NCI-H1436 (cell line): ENCODE results near the gene CMBL.
"Not testable (repeated sequence)": the region's sequence is repeated elsewhere in the genome, so short reads cannot be mapped to it uniquely, and the experiment has no call there.

ENCODE experiments used
- DNase-seq: peaks from one replicate; lab custom pipeline; 2025; lab: John Stamatoyannopoulos, UW

CMBL gene

DNA sequence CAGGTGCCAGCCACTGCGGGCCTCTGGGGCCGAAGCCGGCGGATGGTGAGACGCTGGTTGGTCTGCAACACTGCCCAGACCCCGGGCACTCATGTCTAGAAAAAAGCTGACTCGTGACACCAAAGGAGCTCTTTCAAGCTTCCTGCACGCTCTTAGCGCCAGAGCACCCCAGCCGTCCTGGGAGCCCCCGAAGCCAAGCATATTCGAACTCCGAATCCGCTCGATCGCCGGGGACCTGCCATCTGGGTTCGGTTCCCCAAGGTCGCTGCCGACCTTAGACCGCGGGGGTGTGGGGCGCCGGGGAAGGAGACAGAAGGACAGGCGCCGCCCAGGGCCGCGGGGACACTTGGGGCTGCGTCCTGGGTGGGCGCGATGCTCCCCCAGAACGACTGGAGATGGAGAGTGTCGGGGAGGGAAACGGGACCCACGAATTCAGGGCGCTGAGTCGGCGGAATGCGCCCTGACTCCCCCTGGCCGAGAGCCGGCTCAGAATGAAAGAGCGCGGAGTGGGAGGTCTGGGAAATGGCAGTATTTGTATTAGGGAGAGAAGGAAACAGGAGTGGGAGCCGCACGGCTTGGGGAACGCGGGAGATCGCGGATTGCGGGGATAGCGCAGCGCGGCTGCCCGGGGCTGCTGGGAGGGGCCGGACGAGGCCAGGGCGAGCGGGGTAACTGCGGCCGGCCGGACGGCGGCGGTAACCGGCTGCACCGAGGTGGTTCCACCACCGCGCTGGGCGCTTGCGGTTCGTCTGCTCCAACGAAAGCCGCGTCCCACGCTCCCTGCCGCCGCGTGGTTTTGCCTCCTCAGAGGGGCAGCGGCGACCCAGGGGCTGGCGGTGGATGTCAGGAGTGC is 25.7 kb upstream of the CMBL start:
- no peak for DNase-seq

DNA sequence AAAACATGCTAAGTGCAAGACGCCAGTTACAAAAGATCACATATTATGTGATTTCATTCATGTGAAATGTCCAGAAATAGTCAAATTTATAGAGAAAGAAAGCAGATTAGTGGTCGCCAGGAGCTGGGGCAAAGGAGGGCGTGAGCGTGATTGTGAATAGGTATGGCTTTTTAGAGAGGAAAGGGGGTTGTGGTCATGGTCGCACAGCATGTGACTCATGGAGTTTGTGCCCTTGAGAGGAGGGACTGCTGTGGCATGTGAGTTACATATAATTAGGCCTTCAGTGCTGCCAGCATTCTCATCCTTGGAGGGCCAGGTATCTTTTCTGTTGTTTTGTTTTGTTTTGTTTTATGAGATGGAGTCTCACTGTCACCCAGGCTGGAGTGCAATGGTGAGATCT is 24.6 kb upstream of the CMBL start:
- no peak for DNase-seq

DNA sequence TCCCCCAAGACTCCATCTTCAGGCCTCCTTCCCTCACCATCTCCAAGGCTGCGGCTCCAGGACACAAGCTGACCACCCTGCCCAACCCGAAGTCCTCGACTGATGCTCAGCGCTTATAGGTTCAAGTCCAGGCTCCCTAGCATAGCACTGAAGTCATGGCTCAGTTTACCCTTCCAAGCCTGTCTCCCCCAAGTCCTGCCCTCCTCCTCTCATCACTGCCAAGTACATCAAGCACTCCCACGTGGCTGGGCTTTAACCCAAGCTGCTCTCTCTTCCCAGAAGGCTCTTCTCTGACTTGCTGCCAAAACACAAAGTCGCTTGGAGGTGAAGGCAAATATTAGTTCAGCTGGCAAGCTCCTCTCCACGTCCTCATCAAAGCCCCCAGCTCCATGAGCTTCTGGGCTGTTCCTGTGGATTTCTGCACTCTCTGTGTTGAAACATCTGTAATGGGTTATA is 23.7 kb upstream of the CMBL start:
- peak; percentile 54 for DNase-seq

DNA sequence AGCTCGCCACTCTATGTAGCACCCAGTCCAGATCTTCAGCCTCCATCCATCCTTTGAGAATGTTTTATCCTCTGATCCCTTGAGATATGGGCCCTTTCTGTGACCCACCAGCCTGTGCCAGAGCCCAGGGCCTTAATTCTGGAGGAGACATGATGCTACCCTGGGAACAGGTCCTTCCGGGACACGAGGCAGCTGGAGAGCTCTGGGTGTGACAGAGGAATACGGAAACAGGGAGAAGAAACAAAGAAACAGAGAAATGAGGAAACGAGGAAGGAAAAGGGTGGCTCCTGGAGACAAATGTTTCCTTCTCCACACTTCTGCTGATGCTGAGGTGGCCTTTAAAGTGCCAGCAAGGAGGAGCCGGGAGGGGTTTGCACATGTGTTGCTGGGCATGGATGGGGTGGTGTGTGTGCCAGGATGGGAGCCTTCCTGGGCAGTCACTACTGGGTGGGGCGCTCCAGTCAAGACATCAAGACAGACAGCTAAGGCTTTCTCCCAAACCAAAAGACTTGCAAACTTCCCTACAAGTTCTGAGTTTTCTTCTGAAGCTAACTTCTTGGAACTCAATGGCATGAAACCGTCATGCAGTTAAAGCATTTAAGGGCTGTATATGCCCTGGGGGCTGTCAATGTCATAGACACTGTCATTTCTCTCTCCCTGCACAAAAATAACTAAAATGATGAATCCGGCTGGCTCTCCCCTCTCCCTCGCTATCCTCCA is 23.0 kb upstream of the CMBL start:
- no peak for DNase-seq

DNA sequence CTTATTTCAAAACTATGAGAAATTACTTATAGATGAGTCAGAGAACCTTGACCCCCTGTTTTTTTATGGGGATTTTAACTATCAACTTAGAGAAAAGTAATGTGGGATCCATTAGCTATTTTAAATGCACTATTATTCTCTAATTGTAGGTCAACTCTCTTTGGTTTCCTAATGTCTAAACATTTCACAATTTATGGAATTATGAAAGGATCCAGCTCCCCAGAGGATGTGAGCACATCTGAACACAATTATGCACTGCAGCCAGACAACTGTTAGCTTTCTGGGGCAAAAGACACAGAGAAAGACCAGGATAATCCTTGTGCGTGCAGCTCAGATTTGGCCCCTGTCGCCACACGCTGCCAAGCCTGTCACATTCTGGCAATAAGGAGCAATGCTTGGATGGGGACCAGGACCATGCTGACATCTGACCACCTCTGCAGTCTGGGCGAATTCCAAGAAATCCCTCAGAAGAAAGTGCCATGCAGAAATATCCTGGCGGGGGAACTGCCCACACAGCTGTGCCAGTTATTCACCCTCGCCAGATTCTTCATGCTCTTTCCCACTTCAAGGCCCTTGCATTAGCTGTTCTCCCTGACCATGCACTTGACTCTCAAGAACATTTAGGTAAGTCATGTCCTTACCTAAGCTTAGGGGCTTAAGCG is 22.2 kb upstream of the CMBL start:
- DNase-seq, result no peak

DNA sequence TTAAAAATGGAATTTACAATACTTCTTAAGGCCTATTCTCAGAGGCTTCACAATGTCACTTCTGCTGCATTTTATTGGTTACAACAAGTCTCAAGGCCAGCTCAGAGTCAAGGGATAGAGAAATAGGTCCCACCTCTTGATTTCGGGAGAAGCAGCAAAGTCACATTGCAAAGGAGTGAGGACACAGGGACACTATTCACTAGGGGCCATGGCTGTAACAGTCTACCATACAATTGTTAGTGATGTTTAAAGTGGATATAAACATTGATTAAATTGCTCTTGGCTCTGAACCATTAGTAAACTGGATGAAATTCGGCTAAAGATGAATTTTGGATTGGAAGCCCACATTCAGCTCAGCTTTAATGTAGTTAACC is 21.7 kb upstream of the CMBL start:
- DNase-seq, result no peak

DNA sequence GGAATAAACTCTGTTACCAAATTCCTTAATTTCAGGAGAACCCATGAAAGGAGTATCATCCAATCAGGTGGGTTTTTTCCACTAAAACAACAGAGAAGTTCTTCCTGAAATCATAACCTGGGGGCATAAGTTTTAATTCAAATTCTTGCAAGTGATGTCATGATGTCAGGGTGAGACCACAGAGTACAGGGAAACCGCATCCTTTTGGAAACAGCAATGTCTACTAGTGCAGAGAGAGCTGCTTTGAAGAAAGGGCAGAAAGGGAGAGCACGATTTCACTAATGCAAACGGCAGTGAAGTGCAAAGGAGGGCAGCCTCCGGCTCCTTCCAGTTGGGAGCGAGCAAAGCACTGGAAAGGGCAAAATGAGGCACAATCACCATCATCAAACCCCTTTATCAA is 20.6 kb upstream of the CMBL start:
- DNase-seq, result no peak

DNA sequence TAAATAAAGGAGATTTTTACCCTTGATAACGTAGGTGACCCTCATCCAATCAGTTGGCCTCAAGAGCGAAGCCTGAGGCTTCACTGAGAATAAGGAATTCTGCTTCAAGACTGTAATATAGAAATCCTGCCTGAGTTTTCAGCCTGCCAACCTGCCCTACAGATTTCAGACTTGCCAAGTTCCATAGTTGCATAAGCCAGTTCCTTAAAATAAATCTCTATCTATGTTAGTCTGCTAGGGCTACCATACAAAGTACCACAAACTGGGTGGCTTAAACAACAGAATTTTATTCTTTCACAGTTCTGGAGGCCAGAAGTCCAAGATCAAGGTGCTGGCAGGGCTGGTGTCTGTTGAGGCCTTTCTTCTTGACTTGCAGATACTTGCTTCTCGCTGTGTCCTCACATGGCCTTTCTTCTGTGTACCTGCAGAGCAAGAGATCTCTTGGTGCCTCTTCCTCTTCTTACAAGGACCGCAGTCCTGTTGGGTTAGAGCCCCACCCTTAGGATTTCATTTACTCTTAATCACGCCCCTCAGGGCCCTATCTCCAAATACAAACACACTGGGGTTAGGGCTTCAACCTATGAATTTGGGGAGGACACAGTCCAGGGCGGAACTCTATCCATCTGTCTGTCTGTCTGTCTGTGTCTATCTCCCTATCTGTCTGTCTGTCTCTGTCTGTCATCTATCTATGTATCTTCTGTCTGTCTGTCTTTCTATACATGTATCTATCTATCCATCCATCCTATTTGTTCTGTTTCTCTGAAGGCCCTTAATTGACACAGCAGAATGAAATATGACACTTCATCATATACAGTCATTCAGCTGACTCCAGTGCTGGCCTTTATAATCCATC is 17.0 kb upstream of the CMBL start:
- no peak for DNase-seq

DNA sequence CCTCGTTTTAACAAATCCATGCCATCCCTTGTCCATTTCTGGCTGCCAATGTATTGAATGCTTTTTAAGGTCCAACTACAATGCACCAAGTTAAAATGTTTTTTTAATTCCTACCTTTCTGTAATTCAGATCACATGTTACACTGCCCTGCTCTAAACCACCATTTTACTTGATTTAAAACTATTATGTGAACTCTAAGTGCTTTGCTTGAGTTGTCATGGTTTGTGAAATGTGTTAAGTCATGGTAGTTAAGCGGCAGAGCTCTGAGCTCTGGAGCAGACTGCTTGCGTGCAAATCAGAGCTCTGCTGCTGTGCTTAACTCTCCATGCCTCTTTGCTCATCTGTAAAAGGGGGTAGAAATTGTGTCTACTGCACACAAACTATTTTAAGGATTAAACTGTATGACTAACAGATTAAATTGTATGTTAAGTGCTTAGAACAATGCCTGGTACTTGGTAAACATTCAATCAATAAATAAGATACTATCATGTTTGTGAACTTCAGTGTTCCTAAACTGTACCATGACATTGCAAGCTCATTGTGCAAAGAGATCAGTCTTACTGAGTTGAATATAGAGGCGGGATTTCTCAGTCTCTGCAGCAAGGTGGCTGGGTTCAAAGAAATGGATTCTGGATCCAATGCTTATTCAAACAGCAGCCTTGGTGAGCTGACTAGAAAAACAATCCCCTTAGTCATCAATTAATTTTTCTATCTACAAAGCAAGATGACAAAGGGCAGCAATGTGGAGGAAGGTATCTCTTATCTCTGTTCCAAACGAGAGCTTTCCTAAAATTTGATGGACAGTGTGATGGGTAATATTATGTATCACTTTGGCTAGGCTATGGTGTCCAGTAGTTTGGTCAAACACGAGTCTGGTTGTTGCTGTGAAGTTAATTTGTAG is 16.1 kb upstream of the CMBL start:
- DNase-seq, result no peak

DNA sequence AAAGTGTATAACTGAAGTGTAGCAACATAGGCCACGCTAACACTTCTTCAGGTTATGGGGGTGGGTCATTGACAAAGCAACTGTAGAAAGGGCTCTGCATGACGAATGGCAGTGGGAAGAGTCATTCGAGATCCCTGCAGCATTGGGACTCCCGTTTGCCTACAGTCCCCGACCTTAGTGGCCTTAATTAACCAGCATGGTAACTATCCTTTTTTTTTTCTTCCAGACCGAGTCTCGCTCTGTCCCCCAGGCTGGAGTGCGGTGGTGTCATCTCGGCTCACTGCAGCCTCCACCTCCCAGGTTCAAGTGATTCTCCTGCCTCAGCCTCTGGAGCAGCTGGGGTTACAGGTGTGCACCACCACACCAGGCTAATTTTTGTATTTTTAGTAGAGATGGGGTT is 14.2 kb upstream of the CMBL start:
- no peak for DNase-seq

DNA sequence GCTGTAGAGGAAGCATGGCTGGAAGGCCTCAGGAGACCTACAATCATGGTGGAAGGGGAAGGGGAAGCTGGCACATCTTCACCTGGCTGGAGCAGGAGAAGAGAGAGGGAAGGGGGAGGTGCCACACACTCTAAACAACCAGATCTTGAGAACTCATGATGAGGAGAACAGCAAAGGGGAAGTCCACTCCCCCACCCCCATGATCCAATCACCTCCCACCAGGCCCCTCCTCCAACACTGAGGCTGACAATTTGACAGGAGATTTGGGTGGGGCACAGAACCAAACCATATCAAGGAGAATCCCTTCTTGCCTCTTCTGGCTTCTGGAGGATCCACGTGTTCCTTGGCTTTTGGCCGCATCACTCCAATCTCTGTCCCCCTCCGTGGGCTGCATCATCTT is 13.1 kb upstream of the CMBL start:
- DNase-seq, result no peak

DNA sequence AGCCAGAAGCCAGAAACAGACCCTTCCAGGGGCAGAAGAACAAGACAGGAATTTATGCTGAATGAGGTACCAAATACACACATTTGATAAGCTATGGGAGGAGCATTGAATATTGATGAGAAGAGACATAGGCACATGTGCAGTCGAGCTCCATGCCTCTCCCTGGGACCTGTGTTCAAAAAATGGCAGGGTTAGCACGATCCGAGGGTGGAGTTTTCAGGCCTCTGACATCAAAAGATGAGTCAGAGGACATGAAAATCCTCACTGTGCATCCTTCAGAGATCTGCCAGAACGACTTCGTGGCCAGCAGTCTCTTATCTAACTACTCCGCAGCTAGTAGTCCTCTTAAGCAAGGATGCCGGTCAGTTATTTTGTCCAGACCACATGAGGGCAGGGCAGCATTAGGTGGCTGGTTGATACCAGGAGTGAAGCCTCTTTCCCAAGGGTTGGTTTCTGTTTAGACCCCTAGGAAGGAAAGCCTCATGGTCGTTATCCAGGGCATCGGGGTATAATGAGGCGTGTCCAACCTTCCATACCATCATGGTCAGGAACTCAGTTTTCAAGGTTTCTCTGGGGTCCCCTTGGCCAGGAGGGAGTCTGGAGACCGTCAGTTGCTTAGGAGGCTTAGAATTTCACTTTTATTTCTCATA is 11.6 kb upstream of the CMBL start:
- DNase-seq, result no peak

DNA sequence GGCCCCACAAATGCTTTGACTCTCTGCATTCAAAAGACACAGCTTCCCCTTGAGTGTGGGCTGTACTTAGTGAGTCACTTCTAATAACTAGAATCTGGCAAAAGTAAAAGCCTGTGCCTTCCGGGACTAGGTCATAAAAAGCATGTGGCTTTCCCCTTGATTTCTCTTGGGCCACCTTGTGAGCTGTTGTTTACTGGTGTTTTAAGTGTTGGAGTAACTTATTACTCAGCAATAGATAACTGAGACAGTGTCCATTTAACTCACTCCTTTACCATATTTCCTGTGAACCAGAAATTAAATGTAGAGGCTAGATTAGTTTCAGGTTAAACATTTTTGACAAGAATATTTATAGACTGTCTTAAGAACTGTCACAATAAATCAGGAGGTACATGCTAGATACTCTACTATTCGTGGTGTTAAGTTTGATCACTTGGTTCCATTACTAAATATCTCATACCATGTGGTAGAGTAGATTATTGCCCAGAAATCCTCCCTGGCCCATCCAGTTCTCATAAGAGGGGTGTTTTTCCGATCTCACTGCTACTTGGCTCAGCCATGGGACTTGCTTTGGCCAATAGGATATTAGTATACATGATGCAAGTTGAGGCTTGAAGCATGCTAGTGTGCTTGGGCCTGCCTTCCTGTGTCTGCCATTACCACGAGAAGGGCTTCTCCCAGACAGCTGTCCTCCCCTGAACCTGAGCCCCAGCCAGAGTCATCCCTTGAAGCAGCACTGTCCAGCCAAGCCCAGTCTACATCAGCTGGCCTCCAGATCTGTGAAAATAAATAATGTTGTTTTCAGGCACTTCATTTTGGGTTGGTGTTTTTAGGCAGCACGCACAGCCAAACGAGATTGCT is 10.4 kb upstream of the CMBL start:
- DNase-seq, result no peak

DNA sequence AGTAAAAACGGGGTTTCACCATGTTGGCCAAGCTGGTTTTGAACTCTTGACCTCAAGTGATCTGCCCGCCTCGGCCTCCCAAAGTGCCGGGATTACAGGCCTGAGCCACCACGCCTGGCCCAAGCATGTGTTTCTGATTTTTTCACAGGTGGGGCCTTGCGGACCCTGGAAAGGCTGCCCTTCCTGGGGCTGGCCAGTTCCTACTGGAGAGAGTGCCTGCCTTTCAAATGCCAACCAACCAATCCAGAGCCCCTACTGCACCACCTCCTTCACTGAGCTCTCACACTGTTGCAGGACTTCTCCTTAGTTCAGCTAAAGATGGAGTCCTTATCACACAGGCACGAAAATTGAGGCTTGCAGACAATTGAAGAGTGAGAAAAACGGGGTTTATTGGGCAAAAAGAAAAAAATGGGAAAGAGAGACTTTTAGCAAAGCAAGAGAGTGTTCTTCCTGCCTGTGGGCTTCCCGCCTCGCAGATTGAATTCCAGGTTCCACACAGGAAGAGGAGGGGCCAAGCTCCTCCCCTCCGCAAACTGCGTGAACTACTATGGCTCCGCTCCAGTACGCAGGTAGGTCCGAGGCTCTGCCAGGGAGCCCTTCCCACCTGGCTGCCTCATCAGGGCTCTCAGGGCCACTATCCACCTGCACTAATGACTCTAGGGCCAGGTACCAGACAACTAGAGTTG is 8.3 kb upstream of the CMBL start:
- no peak for DNase-seq

DNA sequence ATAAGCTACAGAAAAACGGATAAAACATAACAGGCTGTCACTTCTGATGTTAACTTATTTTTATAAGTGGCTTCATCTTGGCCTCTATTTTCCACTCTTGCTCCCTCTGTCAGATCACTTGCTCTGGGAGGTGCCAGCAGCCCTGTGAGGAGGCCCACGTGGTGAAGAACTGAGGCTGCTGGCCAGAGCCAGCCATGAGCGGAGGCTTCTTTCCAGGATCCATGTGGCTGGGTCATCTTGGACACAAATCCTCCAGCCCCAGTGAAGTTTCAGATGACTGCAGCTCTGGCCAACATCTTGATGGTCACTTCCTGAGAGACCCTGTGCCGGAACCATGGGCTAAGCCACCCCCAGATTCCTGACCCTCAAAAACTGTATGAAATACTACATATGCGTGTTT is 7.5 kb upstream of the CMBL start:
- DNase-seq, result no peak

DNA sequence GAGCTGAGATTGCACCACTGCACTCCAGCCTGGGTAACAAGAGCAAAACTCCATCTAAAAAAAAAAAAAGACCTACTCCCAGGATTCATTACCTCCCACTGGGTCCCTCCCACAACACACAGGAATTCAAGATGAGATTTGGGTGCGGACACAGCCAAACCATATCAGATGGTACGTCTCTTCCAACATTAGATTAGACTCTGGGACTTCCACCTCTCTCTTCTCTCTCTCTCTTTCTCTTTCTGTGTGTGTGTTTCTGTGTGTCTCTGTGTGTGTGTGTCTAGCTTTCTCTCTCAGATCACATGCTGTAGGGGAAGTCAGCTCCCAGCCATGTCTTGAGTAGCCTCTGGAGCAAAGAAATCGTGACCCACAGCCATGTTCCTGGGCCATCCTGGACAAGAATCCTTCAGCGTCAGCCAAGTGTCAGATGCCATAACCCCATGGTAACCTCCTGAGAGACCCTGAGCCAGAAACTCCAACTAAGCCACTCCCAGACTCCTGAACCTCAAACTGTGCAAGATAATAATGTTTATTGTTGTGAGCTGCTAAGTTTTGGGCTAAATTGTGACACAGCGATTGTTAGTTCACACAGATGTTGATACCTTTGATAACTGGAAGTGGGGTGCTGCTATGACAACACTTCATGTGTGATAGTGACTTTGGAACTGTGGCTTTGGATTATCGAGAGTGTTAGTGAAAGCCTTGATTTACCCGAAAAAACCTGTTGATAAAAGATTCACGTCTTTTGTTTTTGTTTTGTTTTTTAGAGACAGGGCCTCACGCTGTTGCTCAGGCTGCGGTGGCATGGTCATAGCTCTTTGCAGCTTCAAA is 4.1 kb upstream of the CMBL start:
- no peak for DNase-seq

DNA sequence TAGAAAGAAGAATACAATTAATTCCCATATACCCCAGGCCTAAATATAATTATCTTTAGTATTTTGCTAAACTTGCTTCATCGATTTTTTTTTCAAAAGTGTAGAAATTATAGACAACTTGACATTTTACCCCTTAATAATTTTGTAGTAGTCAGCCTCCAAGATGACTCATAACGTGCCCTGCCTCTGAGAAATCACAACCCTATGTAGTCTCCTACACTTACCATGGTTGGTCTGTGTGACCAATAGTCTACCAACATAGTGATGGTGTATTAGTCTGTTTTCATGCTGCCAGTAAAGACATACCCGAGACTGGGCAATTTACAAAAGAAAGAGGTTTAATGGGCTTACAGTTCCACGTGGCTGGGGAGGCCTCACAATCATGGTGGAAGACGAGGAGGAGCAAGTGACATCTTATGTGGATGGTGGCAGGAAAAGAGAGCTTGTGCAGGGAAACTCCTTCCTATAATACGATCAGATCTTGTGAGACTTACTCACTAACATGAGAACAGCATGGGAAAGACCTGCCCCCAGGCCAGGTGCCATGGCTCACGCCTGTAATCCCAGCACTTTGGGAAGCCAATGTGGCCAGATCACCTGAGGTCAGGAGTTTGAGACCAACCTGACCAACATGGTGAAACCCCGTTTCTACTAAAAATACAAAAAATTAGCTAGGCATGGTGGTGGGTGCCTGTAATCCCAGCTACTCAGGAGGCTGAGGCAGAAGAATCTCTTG is 3.3 kb upstream of the CMBL start:
- DNase-seq, result not testable (repeated sequence)
